ENCODE data around the gene CAMKK1. TPM values are rescaled to one million over a fixed set of nuclear protein-coding genes. Genes with fewer than 3 reads are reported as not detected.
A peak's percentile ranks its signal among the peaks of the same experiment; 100 is the strongest.

CAMKK1 gene
- total and polyA plus RNA-seq, 9 of the 15 experiments (the other 6 are each of a cell fraction or from before 2014, with no cell fraction given) = 0.34 to 7.5 (median 4.9) TPM

- TF ChIP-seq SNAPC5 (CRISPR knock-in tag; IDR thresholded peaks at IDR 0.05) = no peak
- TF ChIP-seq ZNF165 (CRISPR knock-in tag; IDR thresholded peaks at IDR 0.05; ENCODE audit: borderline replicate concordance) = no peak
- TF ChIP-seq SMC3 (conservative IDR thresholded peaks at IDR 0.05; ENCODE audit: insufficient read depth, low read depth, low read length) = no peak
- TF ChIP-seq ILF3 (IDR thresholded peaks at IDR 0.05; ENCODE audit: borderline replicate concordance) = no peak
- TF ChIP-seq ZNF232 (CRISPR knock-in tag; IDR thresholded peaks at IDR 0.05) = no peak
These were observed 7.8 kb upstream of the CAMKK1 start (continued) for GRCh38 chr17:3900646-3901045.

DNA sequence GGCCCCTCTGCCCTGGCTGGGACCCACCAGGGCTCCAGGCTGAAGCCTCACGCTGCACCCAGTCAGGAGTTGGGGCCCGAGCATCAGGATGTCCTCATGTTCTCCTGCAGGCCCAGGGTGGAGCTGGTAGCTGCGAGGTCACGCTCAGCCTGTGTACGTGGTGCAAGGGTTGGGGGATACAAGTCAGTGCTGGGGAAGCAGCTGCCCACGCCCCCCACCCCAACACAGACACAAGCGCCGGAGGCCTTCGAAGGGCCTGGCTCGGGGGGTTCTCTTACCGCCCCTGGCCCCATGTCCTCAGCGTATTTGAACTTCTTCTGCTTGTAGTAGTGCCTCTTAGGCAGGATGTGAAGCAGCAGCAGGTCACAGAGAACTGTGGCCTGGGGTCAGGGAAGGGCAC is 4.9 kb upstream of the CAMKK1 start:
- Histone ChIP-seq H2AFZ (ENCODE audit: low read depth, low read length) (no peak overlapping the region), H3K27me3 (ENCODE audit: control insufficient read depth in 2 of 2, insufficient read depth in 2 of 2, low read length in 2 of 2) (no peaks in the 10 kb centered on the region), H3K27ac (ENCODE audit: extremely low read depth, low read depth, low read length) (no peak overlapping the region), H3K9me1 (ENCODE audit: control insufficient read depth, insufficient read depth, low read length) (no peaks in the 10 kb centered on the region), H3K4me1 (replicated peaks in 1 of 2; ENCODE audit: control insufficient read depth in 2 of 2, insufficient read depth in 2 of 2, low read length in 2 of 2) (peaks cover 7 to 29% of the 10 kb centered on the region in 2 experiments; a peak in 4 of 5 replicates), H3K36me3 (ENCODE audit: control insufficient read depth, insufficient read depth, low read length) (no peaks in the 10 kb centered on the region), H3K9me3 (replicated peaks; ENCODE audit: control insufficient read depth, insufficient read depth, low read depth, low read length) (no peaks in the 10 kb centered on the region), H3K4me2 (ENCODE audit: insufficient read depth, low read length) (no peak overlapping the region), H3K79me2 (ENCODE audit: control insufficient read depth, insufficient read depth, low read length) (no peaks in the 10 kb centered on the region), H3K9ac (ENCODE audit: insufficient read depth in 1 of 2, low read depth in 2 of 2, low read length in 2 of 2) (peak overlapping the region in 1 of 2 experiments; percentile 36; a peak in 2 of 4 replicates), H3K4me3 (no peak overlapping the region), H4K20me1 (replicated peaks; ENCODE audit: control insufficient read depth, insufficient read depth, low read length) (no peaks in the 10 kb centered on the region)
- BruUV-seq (replicated peaks) = no TSS peak
- TF ChIP-seq LCOR (CRISPR knock-in tag; IDR thresholded peaks at IDR 0.05) (no peak), POLR2G (IDR thresholded peaks at IDR 0.05; ENCODE audit: low read depth, low read length) (0 out of 2 replicates have a peak, but pooled peaks have one; percentile 44)
- DNase-seq (ENCODE audit: extremely low read depth in 1 of 4, low spot score in 3 of 4) (no peak), ATAC-seq (no peak), FAIRE-seq (no peak)
- CTCF ChIA-PET (ENCODE audit: low intra/inter-chr PET ratio) = no interaction called here
- 85% methylated on average over 9 of the region's 12 CpGs for WGBS (ENCODE audit: insufficient coverage, low coverage, missing lambda C conversion rate)
- intact Hi-C loops (cut with micrococcal nuclease) = no loop called here
- in situ Hi-C loops (cut with MboI) = no loop called here
- POLR2A ChIA-PET = no interaction called here
